ENCODE data around the gene ZBTB40.

Gene ZBTB40

GRCh38 chr1:22411589-22411988 lies 40.1 kb upstream of the ZBTB40 start:
- no peaks in the 10 kb centered on the region for H3K27me3 ChIP-seq (ENCODE audit: low read depth, low read length)
- no peak overlapping the region for H3K4me2 ChIP-seq (ENCODE audit: low read length)
- H3K79me2 ChIP-seq (ENCODE audit: low read length), result no peaks in the 10 kb centered on the region

GRCh38 chr1:22412932-22413727 lies 38.5 kb upstream of the ZBTB40 start:
- Histone ChIP-seq H3K4me1 (ENCODE audit: low read length) (no peaks in the 10 kb centered on the region), H3K79me2 (ENCODE audit: low read length) (no peaks in the 10 kb centered on the region), H3K36me3 (replicated peaks; ENCODE audit: low read depth, low read length) (no peaks in the 10 kb centered on the region), H3K4me3 (ENCODE audit: low read length) (no peak overlapping the region), H3K9ac (ENCODE audit: low read length) (no peak overlapping the region), H3K27ac (ENCODE audit: low read length) (no peak overlapping the region), H3K27me3 (ENCODE audit: low read depth, low read length) (peaks cover 8% of the 10 kb centered on the region; the same call in 1 of the 2 replicates), H2AFZ (ENCODE audit: low read depth, low read length) (no peak overlapping the region), H4K20me1 (ENCODE audit: insufficient read depth, low read length) (no peaks in the 10 kb centered on the region), H3K9me3 (ENCODE audit: insufficient read depth, low read length) (no peaks in the 10 kb centered on the region), H3K4me2 (ENCODE audit: low read length) (no peak overlapping the region)
- TF ChIP-seq EZH2phosphoT487 (IDR thresholded peaks at IDR 0.05; ENCODE audit: low read depth), result no peak
- TF ChIP-seq CTCF (IDR thresholded peaks at IDR 0.05; ENCODE audit: low read depth, low read length), result no peak

More at GRCh38 chr1:22411589-22411988, 40.1 kb upstream of the ZBTB40 start:
- H3K9me3 ChIP-seq (ENCODE audit: insufficient read depth, low read length), result no peaks in the 10 kb centered on the region
- no peak overlapping the region for H3K27ac ChIP-seq (ENCODE audit: low read length)
- TF ChIP-seq CTCF (IDR thresholded peaks at IDR 0.05; ENCODE audit: low read depth, low read length) (no peak), EZH2phosphoT487 (IDR thresholded peaks at IDR 0.05; ENCODE audit: low read depth) (no peak)
- H3K36me3 ChIP-seq (replicated peaks; ENCODE audit: low read depth, low read length), result no peaks in the 10 kb centered on the region
- H3K9ac ChIP-seq (ENCODE audit: low read length), result no peak overlapping the region
- H3K4me1 ChIP-seq (ENCODE audit: low read length), result no peaks in the 10 kb centered on the region
- no peak overlapping the region for H2AFZ ChIP-seq (ENCODE audit: low read depth, low read length)
- no peaks in the 10 kb centered on the region for H4K20me1 ChIP-seq (ENCODE audit: insufficient read depth, low read length)
- H3K4me3 ChIP-seq (ENCODE audit: low read length), result no peak overlapping the region

GRCh38 chr1:22413799-22414198 lies 37.9 kb upstream of the ZBTB40 start:
- no peak overlapping the region for H3K9ac ChIP-seq (ENCODE audit: low read length)
- no peaks in the 10 kb centered on the region for H3K79me2 ChIP-seq (ENCODE audit: low read length)
- H3K27me3 ChIP-seq (ENCODE audit: low read depth, low read length), result peaks cover 8% of the 10 kb centered on the region; the same call in 1 of the 2 replicates
- H4K20me1 ChIP-seq (ENCODE audit: insufficient read depth, low read length), result no peaks in the 10 kb centered on the region
- no peak overlapping the region for H2AFZ ChIP-seq (ENCODE audit: low read depth, low read length)
- no peak overlapping the region for H3K4me2 ChIP-seq (ENCODE audit: low read length)
- H3K4me3 ChIP-seq (ENCODE audit: low read length), result no peak overlapping the region
- no peak overlapping the region for H3K27ac ChIP-seq (ENCODE audit: low read length)
- no peaks in the 10 kb centered on the region for H3K9me3 ChIP-seq (ENCODE audit: insufficient read depth, low read length)
- H3K4me1 ChIP-seq (ENCODE audit: low read length), result peaks cover 2% of the 10 kb centered on the region
- H3K36me3 ChIP-seq (replicated peaks; ENCODE audit: low read depth, low read length), result no peaks in the 10 kb centered on the region
- no peak for TF ChIP-seq CTCF (IDR thresholded peaks at IDR 0.05; ENCODE audit: low read depth, low read length)
- no peak for TF ChIP-seq EZH2phosphoT487 (IDR thresholded peaks at IDR 0.05; ENCODE audit: low read depth)

- Histone ChIP-seq H3K9me3 (ENCODE audit: insufficient read depth, low read length) (no peaks in the 10 kb centered on the region), H3K4me2 (ENCODE audit: low read length) (no peak overlapping the region), H4K20me1 (ENCODE audit: insufficient read depth, low read length) (no peaks in the 10 kb centered on the region), H3K79me2 (ENCODE audit: low read length) (no peaks in the 10 kb centered on the region), H3K9ac (ENCODE audit: low read length) (no peak overlapping the region), H3K36me3 (replicated peaks; ENCODE audit: low read depth, low read length) (no peaks in the 10 kb centered on the region), H3K4me1 (ENCODE audit: low read length) (peaks cover 7% of the 10 kb centered on the region), H2AFZ (ENCODE audit: low read depth, low read length) (no peak overlapping the region), H3K27ac (ENCODE audit: low read length) (no peak overlapping the region), H3K4me3 (ENCODE audit: low read length) (no peak overlapping the region), H3K27me3 (ENCODE audit: low read depth, low read length) (peaks cover 10% of the 10 kb centered on the region)
- TF ChIP-seq EZH2phosphoT487 (IDR thresholded peaks at IDR 0.05; ENCODE audit: low read depth) (no peak), CTCF (IDR thresholded peaks at IDR 0.05; ENCODE audit: low read depth, low read length) (no peak)
Observed at GRCh38 chr1:22414244-22414751, 37.4 kb upstream of the ZBTB40 start.

All from OCI-LY3 (cell line).